Keratinocyte (primary cell): ENCODE measurements around the gene CELF2. TPM values are rescaled to one million over a fixed set of nuclear protein-coding genes. Genes with fewer than 3 reads are reported as not detected.

ENCODE experiments used
- DNase-seq: peaks from one replicate; pipeline ENCODE4 v3.0.0-alpha.2; 2011; ENCODE audit warnings: low read depth, missing footprints, low spot score
- FAIRE-seq: peaks from 2 replicates; lab custom pipeline; 2011; peaks lifted over from hg19 to GRCh38; lab: Jason Lieb, UNC
- H2AFZ ChIP-seq: 2 replicates; pipeline ENCODE4 v1.6.0; 2012; ENCODE audit warnings: low read length, control low read depth, inconsistent platforms; ENCODE audit not compliant: control insufficient read depth
- H3K27ac ChIP-seq: 2 replicates; pipeline ENCODE4 v1.5.1; 2011; ENCODE audit warnings: low read length; ENCODE audit not compliant: control insufficient read depth, insufficient read depth
- H3K27me3 ChIP-seq: 3 replicates; pipeline ENCODE4 v1.6.0; 2011; ENCODE audit warnings: low read length; ENCODE audit not compliant: control insufficient read depth, insufficient read depth; ENCODE audit errors: extremely low read depth
- H3K36me3 ChIP-seq, 2 experiments: 2 replicates in 1 of 2; 3 replicates in 1 of 2; pipeline ENCODE4 v1.5.1; 2011; ENCODE audit warnings: low read length in 2 of 2, mild to moderate bottlenecking in 1 of 2; ENCODE audit not compliant: control insufficient read depth in 2 of 2, insufficient read depth in 2 of 2; ENCODE audit errors: extremely low read depth in 1 of 2
- H3K4me1 ChIP-seq: 3 replicates; pipeline ENCODE4 v1.5.1; 2011; ENCODE audit warnings: low read length; ENCODE audit not compliant: control insufficient read depth, insufficient read depth; ENCODE audit errors: extremely low read depth
- H3K4me2 ChIP-seq: 3 replicates; pipeline ENCODE4 v1.6.0; 2011; ENCODE audit warnings: low read depth, low read length; ENCODE audit not compliant: control insufficient read depth, insufficient read depth; ENCODE audit errors: extremely low read depth
- H3K4me3 ChIP-seq, 3 experiments: fragments of 200-600 bp in 1 of 3; sonication (generic) in 1 of 3; 2 replicates in 2 of 3; 3 replicates in 1 of 3; pipeline ENCODE4 v1.5.1; 2011 to 2016; ENCODE audit warnings: low read length in 3 of 3, mild to moderate bottlenecking in 3 of 3, control low read depth in 2 of 3, inconsistent platforms in 1 of 3, low read depth in 1 of 3, mixed read lengths in 1 of 3, mixed run types in 1 of 3, moderate library complexity in 1 of 3; ENCODE audit not compliant: control insufficient read depth in 2 of 3, insufficient read depth in 2 of 3; ENCODE audit errors: extremely low read depth in 1 of 3
- H3K79me2 ChIP-seq: 2 replicates; pipeline ENCODE4 v1.6.0; 2012; ENCODE audit warnings: low read length; ENCODE audit not compliant: control insufficient read depth, insufficient read depth
- H3K9ac ChIP-seq: 3 replicates; pipeline ENCODE4 v1.6.0; 2011; ENCODE audit warnings: low read length; ENCODE audit not compliant: control insufficient read depth, insufficient read depth; ENCODE audit errors: extremely low read depth
- H3K9me1 ChIP-seq: 3 replicates; pipeline ENCODE4 v1.6.0; 2011; ENCODE audit warnings: low read length; ENCODE audit not compliant: control insufficient read depth, insufficient read depth; ENCODE audit errors: extremely low read depth
- H3K9me3 ChIP-seq: 2 replicates; pipeline ENCODE4 v1.5.1; 2012; ENCODE audit warnings: low read depth, low read length; ENCODE audit not compliant: control insufficient read depth
- H4K20me1 ChIP-seq: 3 replicates; pipeline ENCODE4 v1.6.0; 2011; ENCODE audit warnings: low read length; ENCODE audit not compliant: control insufficient read depth, insufficient read depth; ENCODE audit errors: extremely low read depth
- EZH2 ChIP-seq: IDR thresholded peaks from one replicate; pipeline ENCODE4 v1.6.1; 2012; ENCODE audit warnings: inconsistent platforms, mild to moderate bottlenecking, low read length, moderate library complexity
- dilution Hi-C: fragments of 300-500 bp; cut with MboI; formaldehyde crosslinking; loops from one replicate; pipeline ENCODE4 v1.7.0; 2020; ENCODE audit warnings: low sequenced_read_pairs; ENCODE audit not compliant: extremely low pct_ligation_motif_present
- polyA plus RNA-seq, 5 experiments: library from polyadenylated mRNA; depleted of rRNA in 3 of 5; stranded (reverse) in 3 of 5; stranded (forward) in 1 of 5; unstranded in 1 of 5; fragments of >200 nt; gene quantifications; 1 replicate in 1 of 5; 2 replicates in 3 of 5; 3 replicates in 1 of 5; pipeline versions ENCODE4 v1.2.1 to v1.2.3, GENCODE V29; 2011 to 2012; ENCODE audit warnings: missing spikeins in 2 of 5, low read depth in 1 of 5, low replicate concordance in 1 of 5
- TF ChIP-seq, protein P1 (sequence below), 3 experiments: IDR thresholded peaks in 1 of 3; conservative IDR thresholded peaks in 1 of 3; optimal IDR thresholded peaks in 1 of 3; 2 replicates in 2 of 3; 3 replicates in 1 of 3; pipeline versions ENCODE3 to v1.5.1; 2011; ENCODE audit warnings: low read length in 3 of 3, mild to moderate bottlenecking in 3 of 3, moderate library complexity in 2 of 3, control low read depth in 1 of 3, inconsistent platforms in 1 of 3; ENCODE audit not compliant: insufficient read depth in 2 of 3; ENCODE audit errors: extremely low read depth in 1 of 3

The CELF2 gene
- polyA plus RNA-seq, 1 donor (not counting 4 experiments of a cell fraction or from before 2014, with no cell fraction given) = 9.8 TPM

DNA sequence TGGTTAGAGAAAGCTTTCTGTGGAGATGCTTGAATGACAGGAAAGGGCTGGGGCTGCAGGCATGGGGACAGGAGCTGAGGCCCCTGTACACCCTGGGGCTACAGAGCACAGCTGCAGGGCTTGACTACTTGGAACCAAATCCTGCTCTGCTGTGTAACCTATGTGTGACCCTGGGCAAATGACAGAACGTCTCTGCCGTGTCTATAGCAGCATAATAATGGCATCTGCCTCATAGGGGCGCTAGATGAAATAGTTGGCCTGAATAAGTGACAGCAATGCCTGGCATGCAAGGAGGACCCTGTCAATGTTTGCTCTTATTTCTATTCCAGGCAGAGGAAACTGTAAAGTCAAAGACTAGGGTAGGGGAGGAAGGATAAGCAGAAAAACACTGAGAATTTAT is 339.8 kb downstream of the CELF2 start:
- Histone ChIP-seq H3K9ac (no peak overlapping the region), H2AFZ (no peak overlapping the region), H3K27ac (no peak overlapping the region), H3K27me3 (no peaks in the 10 kb centered on the region), H3K4me1 (no peaks in the 10 kb centered on the region), H3K9me3 (no peaks in the 10 kb centered on the region), H4K20me1 (no peaks in the 10 kb centered on the region), H3K4me3 (no peak overlapping the region), H3K4me2 (no peak overlapping the region), H3K79me2 (no peaks in the 10 kb centered on the region), H3K9me1 (no peaks in the 10 kb centered on the region), H3K36me3 (no peaks in the 10 kb centered on the region)
- dilution Hi-C loops = no loop called here
- FAIRE-seq = no peak
- no peak for DNase-seq
- TF ChIP-seq, protein P1, sequence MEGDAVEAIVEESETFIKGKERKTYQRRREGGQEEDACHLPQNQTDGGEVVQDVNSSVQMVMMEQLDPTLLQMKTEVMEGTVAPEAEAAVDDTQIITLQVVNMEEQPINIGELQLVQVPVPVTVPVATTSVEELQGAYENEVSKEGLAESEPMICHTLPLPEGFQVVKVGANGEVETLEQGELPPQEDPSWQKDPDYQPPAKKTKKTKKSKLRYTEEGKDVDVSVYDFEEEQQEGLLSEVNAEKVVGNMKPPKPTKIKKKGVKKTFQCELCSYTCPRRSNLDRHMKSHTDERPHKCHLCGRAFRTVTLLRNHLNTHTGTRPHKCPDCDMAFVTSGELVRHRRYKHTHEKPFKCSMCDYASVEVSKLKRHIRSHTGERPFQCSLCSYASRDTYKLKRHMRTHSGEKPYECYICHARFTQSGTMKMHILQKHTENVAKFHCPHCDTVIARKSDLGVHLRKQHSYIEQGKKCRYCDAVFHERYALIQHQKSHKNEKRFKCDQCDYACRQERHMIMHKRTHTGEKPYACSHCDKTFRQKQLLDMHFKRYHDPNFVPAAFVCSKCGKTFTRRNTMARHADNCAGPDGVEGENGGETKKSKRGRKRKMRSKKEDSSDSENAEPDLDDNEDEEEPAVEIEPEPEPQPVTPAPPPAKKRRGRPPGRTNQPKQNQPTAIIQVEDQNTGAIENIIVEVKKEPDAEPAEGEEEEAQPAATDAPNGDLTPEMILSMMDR (optimal IDR thresholded peaks at IDR 0.05 in 1 of 3, IDR thresholded peaks at IDR 0.05 in 1 of 3, conservative IDR thresholded peaks at IDR 0.05 in 1 of 3; ENCODE audit: extremely low read depth in 1 of 3, insufficient read depth in 2 of 3, low read length in 3 of 3) = no peak
- no peak for TF ChIP-seq EZH2

- Histone ChIP-seq H3K4me1 (no peaks in the 10 kb centered on the region), H3K79me2 (no peaks in the 10 kb centered on the region), H3K9me1 (no peaks in the 10 kb centered on the region), H3K9ac (no peak overlapping the region), H3K27ac (no peak overlapping the region), H2AFZ (no peak overlapping the region), H3K4me2 (no peak overlapping the region), H3K36me3 (no peaks in the 10 kb centered on the region), H3K4me3 (no peak overlapping the region), H4K20me1 (no peaks in the 10 kb centered on the region), H3K9me3 (no peaks in the 10 kb centered on the region), H3K27me3 (no peaks in the 10 kb centered on the region)
- TF ChIP-seq, protein P1 (optimal IDR thresholded peaks at IDR 0.05 in 1 of 3, IDR thresholded peaks at IDR 0.05 in 1 of 3, conservative IDR thresholded peaks at IDR 0.05 in 1 of 3; ENCODE audit: extremely low read depth in 1 of 3, insufficient read depth in 2 of 3, low read length in 3 of 3) = no peak
- TF ChIP-seq EZH2 = no peak
- DNase-seq (no peak), FAIRE-seq (no peak)
- dilution Hi-C loops = no loop called here
Observed at GRCh38 chr10:11358011-11358410, 340.3 kb downstream of the CELF2 start.
